Activated naive CD4-positive, alpha-beta T cell treated with anti-CD3 and anti-CD28 coated beads, Interleukin-2, amount 50 U/mL, for 72 hours (primary cell): ENCODE data around the gene HTR1B. TPM values are rescaled to one million over a fixed set of nuclear protein-coding genes. Genes with fewer than 3 reads are reported as not detected.

Source experiments
- ATAC-seq, 2 donors: fragments of 150-1000 bp; cut with Tn5 transposase; 2 replicates each; pipeline ENCODE4 v1.10.0; 2021; ENCODE audit warnings: mild to moderate bottlenecking in 2 of 2, moderate library complexity in 2 of 2
- DNase-seq, 2 donors: peaks; one replicate each; pipeline ENCODE4 v3.0.0; 2021 to 2022; ENCODE audit warnings: low spot score in 2 of 2
- H3K27ac Mint-ChIP-seq, 2 donors: one replicate each; pipeline ENCODE4 v1.8.0; 2022; ENCODE audit warnings: mild to moderate bottlenecking in 2 of 2, mixed read lengths in 2 of 2
- H3K36me3 Mint-ChIP-seq, 2 donors: one replicate each; pipeline ENCODE4 v1.8.0; 2022; ENCODE audit warnings: mixed read lengths in 2 of 2
- H3K9me3 Mint-ChIP-seq, 2 donors: one replicate each; pipeline ENCODE4 v1.8.0; 2022; ENCODE audit warnings: mixed read lengths in 2 of 2
- total RNA-seq, 2 donors: library from RNA; stranded (reverse); gene quantifications; one replicate each; pipeline ENCODE4 v1.2.3, GENCODE V29; 2022

Gene HTR1B
- total RNA-seq = not detected

DNA sequence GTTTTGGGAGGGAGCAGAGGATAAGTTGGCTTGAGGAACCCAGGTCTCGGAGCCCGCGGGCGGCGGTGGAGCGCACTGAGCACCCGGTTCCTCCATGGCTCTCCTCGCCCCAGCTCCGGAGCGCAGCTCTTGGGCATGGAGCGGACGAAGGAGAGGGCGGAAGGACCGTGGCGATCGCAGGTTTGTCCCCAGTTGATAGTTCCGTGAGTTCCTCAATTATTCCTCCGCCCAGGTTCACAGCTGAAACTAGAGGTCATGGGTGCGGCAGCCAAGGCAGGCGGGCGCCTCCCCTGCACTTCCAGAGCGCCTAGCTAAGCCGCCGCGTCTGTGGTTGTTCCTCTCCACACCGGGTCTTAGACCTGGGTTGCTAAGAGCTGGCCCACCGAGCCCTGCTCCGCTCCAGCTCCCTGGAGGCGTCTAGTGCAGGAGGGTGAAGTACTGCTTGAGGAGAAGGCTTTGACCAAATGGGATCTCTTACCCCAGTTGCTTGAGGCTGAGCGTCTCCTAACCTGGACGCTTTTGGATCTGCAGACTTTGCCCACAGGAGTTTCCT lies at the start of gene HTR1B:
HTR1B (minus strand) TSS at position 184 of the 553 bp plus-strand sequence; CDS start at position 96, 88 bp downstream.
- ATAC-seq = peak in 1 of 2 donors; percentile 28
- DNase-seq = no peak
- Mint-ChIP-seq H3K36me3 (peaks cover 36 to 39% of the 10 kb centered on the region in 2 donors), H3K9me3 (peaks cover 0 to 16% of the 10 kb centered on the region in 2 donors), H3K27ac (no peak within 1 kb of the TSS)

DNA sequence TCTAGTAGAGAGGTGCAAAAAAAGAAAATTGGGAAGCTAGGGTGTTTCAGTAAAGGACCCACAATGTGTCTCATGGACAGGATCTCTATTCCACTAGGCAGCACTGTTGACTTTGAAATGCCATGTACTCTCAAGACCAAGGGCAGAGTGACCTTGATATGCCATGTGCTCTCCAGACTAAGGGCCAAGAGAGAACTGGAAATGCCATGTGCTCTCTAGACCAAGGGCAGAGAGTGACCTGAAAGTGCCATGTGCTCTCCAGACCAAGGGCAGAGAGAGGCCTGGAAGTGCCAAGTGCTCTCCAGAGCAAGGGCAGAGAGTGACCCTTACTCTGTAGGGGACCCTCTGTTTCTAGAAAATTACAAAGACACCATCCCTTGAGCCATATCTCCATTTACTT lies 49.3 kb upstream of the HTR1B start:
- H3K9me3 Mint-ChIP-seq = peaks cover 29 to 39% of the 10 kb centered on the region in 2 donors
- DNase-seq = no peak

DNA sequence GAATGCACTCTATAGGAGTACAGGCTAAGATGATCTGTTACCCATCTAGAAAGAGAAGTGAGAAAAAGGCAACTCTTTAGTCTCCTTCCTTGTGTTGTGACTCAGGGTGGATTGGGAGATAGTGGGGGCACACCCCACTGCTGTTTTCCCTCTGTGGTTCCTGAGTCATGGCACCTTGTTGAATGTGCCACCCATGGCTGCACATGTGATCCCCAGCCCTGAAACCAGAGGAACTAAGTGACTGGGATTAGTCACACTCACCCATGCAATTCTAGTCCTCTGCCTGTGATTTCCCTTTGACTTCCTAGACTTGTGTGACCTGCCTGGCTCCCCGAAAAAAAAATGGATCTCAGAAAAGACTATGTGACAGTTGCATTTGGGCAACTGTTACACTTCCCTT lies 48.6 kb upstream of the HTR1B start:
- DNase-seq = no peak
- Mint-ChIP-seq H3K36me3 (peaks cover 0 to 19% of the 10 kb centered on the region in 2 donors), H3K9me3 (peaks cover 28 to 39% of the 10 kb centered on the region in 2 donors), H3K27ac (no peak overlapping the region)
- ATAC-seq = no peak

More for the DNA sequence above, 49.3 kb upstream of the HTR1B start:
- peaks cover 0 to 19% of the 10 kb centered on the region in 2 donors for H3K36me3 Mint-ChIP-seq
- no peak for ATAC-seq
- H3K27ac Mint-ChIP-seq = no peak overlapping the region

DNA sequence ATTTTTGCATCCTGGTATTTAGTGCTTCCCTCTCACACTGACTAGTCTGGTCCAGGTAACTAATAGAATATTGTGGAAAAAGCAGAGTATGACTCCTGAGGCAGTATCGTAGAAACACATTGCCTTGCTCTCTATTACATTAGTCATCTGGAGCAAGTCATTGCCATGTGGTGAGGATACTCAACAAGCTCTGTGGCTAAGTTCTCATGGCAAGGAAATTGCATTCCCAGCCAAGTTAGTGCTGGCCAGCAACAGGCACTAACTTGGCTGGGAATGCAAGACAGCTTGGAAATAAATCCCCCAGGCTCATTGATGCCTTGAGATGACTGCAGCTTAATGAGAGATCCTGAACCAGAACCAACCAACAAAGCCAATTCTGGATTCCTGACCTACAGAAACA lies 39.7 kb upstream of the HTR1B start:
- Mint-ChIP-seq H3K36me3 (no peaks in the 10 kb centered on the region), H3K9me3 (peaks cover 0 to 5% of the 10 kb centered on the region in 2 donors)
- no peak for ATAC-seq

DNA sequence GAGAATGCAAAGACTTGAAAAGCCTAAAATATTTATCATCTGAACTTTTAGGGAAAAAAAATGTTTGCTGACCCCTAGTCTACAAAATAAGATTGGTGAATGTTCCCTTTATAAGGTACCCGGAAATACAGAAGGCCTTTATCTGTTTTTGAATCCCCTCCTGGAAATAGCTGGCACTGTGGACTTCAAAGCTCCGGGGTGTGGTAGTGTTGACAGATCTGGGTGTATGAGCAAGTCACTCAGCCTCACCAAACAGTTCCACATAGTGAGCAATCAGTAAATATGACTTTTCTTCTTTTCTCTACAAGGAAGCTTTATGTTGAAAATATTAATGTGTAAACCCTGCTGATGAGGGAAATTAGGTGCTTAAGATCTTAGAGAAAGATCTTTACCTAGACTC lies 29.2 kb upstream of the HTR1B start:
- ATAC-seq (no peak), DNase-seq (no peak)
- Mint-ChIP-seq H3K36me3 (no peaks in the 10 kb centered on the region), H3K9me3 (peaks cover 0 to 4% of the 10 kb centered on the region in 2 donors), H3K27ac (no peak overlapping the region)

More for the DNA sequence above, 39.7 kb upstream of the HTR1B start:
- no peak overlapping the region for H3K27ac Mint-ChIP-seq
- no peak for DNase-seq

- DNase-seq (no peak), ATAC-seq (no peak)
- H3K9me3 Mint-ChIP-seq = peaks cover 0 to 3% of the 10 kb centered on the region in 2 donors
- H3K36me3 Mint-ChIP-seq = no peaks in the 10 kb centered on the region
- no peak overlapping the region for H3K27ac Mint-ChIP-seq
Measured at GRCh38 chr6:77487808-77488425, 24.6 kb upstream of the HTR1B start.

GRCh38 chr6:77482981-77483380 lies 19.7 kb upstream of the HTR1B start:
- Mint-ChIP-seq H3K9me3 (peaks cover 0 to 8% of the 10 kb centered on the region in 2 donors), H3K27ac (no peak overlapping the region), H3K36me3 (no peaks in the 10 kb centered on the region)
- no peak for ATAC-seq
- no peak for DNase-seq

DNA sequence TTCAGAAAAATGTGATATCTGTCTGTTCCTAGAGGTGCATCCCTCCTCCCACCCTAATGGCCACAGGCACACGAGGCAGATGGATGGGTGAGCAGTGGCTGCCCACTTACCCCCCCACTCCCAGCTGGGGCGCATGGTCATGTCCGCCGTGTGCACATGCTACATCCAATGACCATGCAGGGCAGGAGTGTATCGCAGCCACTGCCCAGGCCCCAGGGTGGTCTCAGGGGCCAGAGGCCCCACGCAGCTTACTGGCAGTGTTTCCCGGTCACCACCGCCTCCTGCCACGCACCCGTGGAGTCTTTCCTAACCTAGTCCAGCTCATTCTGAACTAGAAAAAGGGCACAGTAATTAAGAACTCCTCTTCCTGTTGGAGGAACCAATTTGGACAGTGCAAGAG lies 11.7 kb upstream of the HTR1B start:
- peaks cover 0 to 10% of the 10 kb centered on the region in 2 donors for H3K9me3 Mint-ChIP-seq
- ATAC-seq (no peak), DNase-seq (no peak)
- H3K27ac Mint-ChIP-seq = no peak overlapping the region
- peaks cover 0 to 4% of the 10 kb centered on the region in 2 donors for H3K36me3 Mint-ChIP-seq

- H3K36me3 Mint-ChIP-seq = peaks cover 0 to 4% of the 10 kb centered on the region in 2 donors
- no peak for ATAC-seq
- H3K27ac Mint-ChIP-seq = no peak overlapping the region
- DNase-seq = no peak
- H3K9me3 Mint-ChIP-seq = peaks cover 0 to 14% of the 10 kb centered on the region in 2 donors
Measured at GRCh38 chr6:77474286-77474956, 11.1 kb upstream of the HTR1B start.

DNA sequence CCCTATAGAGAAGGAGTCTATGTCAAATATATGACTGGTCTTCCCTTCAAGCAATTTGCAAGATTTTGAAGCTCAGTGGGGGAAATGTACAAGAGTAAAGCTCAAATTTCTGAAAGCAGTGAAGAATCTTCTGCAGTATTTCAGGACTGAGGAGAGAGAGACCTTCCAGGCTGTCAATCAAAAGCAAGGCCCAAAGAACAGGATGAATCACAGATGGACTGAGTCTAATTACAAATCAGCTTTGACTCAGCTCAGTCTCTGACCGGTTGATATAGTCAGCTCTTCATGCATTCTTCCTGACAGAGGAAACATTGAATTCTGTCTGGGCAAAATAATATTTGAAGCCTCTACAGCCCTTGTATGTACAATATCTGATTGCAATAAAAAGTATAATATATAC lies 7.7 kb upstream of the HTR1B start:
- Mint-ChIP-seq H3K36me3 (peaks cover 7 to 13% of the 10 kb centered on the region in 2 donors), H3K27ac (no peak overlapping the region), H3K9me3 (peaks cover 8 to 11% of the 10 kb centered on the region in 2 donors)
- DNase-seq (no peak), ATAC-seq (no peak)

- H3K9me3 Mint-ChIP-seq = peaks cover 6 to 13% of the 10 kb centered on the region in 2 donors
- ATAC-seq (no peak), DNase-seq (no peak)
- H3K27ac Mint-ChIP-seq = no peak overlapping the region
- peaks cover 21 to 24% of the 10 kb centered on the region in 2 donors for H3K36me3 Mint-ChIP-seq
Measured at GRCh38 chr6:77468939-77469338, 5.6 kb upstream of the HTR1B start.

DNA sequence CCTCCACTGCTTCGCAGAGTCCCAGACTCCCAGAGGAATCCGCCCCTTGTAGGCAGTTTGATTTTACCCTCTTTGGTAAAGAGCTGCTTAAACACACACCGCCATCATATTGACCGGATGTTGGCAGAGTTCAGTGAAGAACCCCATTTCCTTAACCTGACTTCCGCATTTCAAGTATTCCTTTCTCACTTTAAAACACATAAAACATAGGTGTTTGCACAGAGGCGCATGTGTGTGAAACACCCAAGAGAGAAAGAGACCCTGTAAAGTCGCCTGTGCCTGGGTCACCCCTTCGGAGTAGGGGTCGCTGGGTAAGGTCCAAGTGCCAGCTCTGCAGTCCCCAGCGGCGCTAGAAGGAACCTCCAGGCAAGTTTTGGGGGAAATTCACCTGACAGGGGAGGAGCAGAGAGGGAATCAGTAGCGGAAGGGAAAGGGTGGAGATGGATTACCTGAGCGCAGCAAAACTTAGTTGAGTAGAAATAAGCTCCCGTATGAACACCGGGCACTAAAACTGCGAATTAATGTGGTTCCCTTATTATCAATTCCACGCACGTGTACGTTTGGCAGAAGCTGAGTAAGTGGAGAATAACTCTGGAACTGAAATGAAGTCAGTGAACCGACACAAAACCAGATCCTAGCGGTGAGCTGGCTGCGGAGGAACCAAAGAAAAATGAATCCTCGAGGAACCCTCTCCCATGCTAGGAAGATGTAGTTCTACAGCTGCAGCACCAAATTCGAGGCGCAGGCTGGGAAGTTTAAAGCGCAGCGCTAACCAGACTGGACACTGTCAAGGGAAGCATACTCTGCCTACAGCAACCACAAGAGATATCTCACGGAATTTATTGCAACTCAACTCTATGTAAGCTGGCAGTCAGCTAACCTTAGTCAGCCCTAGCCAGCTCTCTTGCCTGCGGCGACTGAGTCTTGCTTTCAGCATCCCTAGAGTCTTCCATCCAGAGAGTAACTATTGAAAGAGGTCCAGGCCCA lies 3.5 kb upstream of the HTR1B start:
- DNase-seq (no peak), ATAC-seq (peak; percentile 34 to 44)
- Mint-ChIP-seq H3K36me3 (peaks cover 34 to 38% of the 10 kb centered on the region in 2 donors), H3K9me3 (peaks cover 6 to 16% of the 10 kb centered on the region in 2 donors), H3K27ac (no peak overlapping the region)

DNA sequence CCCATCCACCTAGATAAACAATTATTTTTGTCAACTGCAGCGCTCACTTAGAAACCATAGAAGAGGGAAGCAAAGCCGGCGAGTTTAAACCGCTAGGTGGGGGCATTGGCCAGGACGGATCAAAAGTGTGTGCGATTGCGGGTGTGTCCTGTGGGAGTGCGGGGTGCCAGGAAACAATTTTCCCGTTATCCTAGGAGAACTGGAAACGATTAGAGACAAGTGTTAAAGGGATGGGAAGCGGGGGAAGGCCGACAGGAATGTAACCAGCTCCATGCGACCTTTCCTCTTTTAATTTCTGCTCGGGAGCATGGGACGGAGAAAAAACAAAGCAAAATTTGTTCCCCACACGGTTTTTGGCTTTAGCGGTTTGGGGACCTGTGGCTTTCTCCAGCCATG lies 2.8 kb upstream of the HTR1B start:
- ATAC-seq (peak; percentile 65 to 67), DNase-seq (no peak)
- peaks cover 6 to 16% of the 10 kb centered on the region in 2 donors for H3K9me3 Mint-ChIP-seq
- no peak overlapping the region for H3K27ac Mint-ChIP-seq
- H3K36me3 Mint-ChIP-seq = peaks cover 36 to 39% of the 10 kb centered on the region in 2 donors

DNA sequence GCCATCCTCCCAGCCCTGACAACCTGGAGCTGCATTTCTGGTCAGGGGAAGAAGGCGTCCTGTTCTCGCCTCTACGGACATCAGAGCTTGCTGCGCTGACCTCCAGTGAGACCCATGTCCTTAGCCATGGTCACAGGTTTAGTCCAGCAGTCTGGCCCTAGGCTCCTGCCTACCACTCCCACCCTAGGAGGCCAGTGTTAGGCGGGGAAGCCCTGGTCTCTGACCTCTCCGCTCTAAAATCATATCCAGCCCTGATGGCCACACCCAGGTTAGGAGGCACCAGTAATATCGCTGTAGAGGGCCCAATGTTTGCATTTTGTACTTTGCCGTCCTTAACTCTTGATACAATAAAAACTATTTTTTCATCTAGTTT lies 1.2 kb upstream of the HTR1B start:
- ATAC-seq (no peak), DNase-seq (no peak)
- Mint-ChIP-seq H3K36me3 (peaks cover 36 to 39% of the 10 kb centered on the region in 2 donors), H3K27ac (no peak overlapping the region), H3K9me3 (peaks cover 3 to 16% of the 10 kb centered on the region in 2 donors)

DNA sequence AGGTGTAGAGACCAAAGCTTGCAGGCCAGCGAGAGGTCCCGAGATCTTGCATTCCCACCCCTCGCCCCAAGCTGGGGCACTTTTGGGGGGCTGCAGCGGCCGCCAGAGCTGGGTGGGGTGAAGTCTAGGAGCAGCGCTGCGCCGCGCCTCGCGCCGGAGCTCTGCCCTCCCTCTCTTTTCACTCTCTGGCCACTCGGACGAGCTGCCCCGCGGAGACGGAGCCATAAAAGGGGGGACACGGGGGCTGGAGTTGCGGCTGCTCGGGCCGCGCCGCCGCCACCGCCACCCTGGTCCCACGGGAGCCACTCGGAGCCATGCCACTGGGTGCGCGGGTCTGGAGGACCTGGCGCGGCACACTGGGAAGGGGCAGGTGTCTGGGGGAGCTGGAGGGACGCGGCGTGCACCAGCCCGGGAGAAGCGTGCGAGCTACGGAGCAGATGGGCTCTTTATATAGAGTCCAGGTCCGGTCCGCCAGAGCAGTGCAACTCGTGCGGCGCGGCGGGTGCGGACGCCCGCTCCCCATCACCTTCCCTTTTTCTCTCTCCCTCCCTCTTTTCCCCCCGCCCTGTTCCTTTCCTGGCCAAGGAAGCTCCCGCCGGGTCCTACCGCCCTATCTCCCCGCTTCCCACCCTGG lies 687 bp upstream of the HTR1B start:
- DNase-seq (no peak), ATAC-seq (peak in 1 of 2 donors; percentile 13)
- Mint-ChIP-seq H3K27ac (no peak overlapping the region), H3K36me3 (peaks cover 36 to 39% of the 10 kb centered on the region in 2 donors), H3K9me3 (peaks cover 0 to 16% of the 10 kb centered on the region in 2 donors)
